IMR-90 (cell line): ENCODE results near the gene FNDC11. TPM values are rescaled to one million over a fixed set of nuclear protein-coding genes. Genes with fewer than 3 reads are reported as not detected.

Experiments
- ATAC-seq: fragments of 200-7000 bp; cut with Tn5 transposase; 2 replicates; pipeline ENCODE4 v1.9.1; 2020; ENCODE audit warnings: low read depth, mild to moderate bottlenecking, moderate library complexity
- BruUV-seq: library from RNA; stranded (reverse); fragments of 400-500 nt; replicated peaks from 2 replicates; lab custom pipeline; 2021; lab: Mats Ljungman, UMichigan
- CTCF ChIA-PET: fragments of 300-600 bp; formaldehyde crosslinking; extraction: SDS; loops from one replicate; lab custom pipeline; 2021; ENCODE audit warnings: antibody characterized with exemption; lab: Yijun Ruan, JAX
- POLR2A ChIA-PET: fragments of 300-600 bp; sonication (Branson Sonifier 250); formaldehyde crosslinking; loops from one replicate; lab custom pipeline; 2022; ENCODE audit warnings: antibody characterized with exemption; ENCODE audit not compliant: unreplicated experiment; lab: Charles Lee
- DNase-seq: peaks from one replicate; pipeline ENCODE4 v3.0.0; 2013
- H2AFZ ChIP-seq: replicated peaks from 2 replicates; pipeline ENCODE3; 2013; ENCODE audit warnings: low read length, mild to moderate bottlenecking; ENCODE audit not compliant: poor library complexity
- H2AK5ac ChIP-seq: 2 replicates; pipeline ENCODE4 v1.6.1; 2013; ENCODE audit warnings: low read depth, low read length, inconsistent platforms
- H2AK9ac ChIP-seq: replicated peaks from 2 replicates; pipeline ENCODE3; 2013; ENCODE audit warnings: mild to moderate bottlenecking, low read depth, low read length, moderate library complexity; ENCODE audit not compliant: poor library complexity
- H2BK120ac ChIP-seq: 2 replicates; pipeline ENCODE4 v1.6.1; 2013; ENCODE audit warnings: low read depth, low read length, inconsistent platforms
- H2BK15ac ChIP-seq: 3 replicates; pipeline ENCODE4 v1.6.1; 2013; ENCODE audit warnings: low read depth, low read length, inconsistent platforms
- H2BK20ac ChIP-seq: 2 replicates; pipeline ENCODE4 v1.6.1; 2013; ENCODE audit warnings: low read depth, mild to moderate bottlenecking, inconsistent platforms, low read length, moderate library complexity
- H2BK5ac ChIP-seq: 2 replicates; pipeline ENCODE4 v1.6.1; 2013; ENCODE audit warnings: mild to moderate bottlenecking, low read depth, low read length, inconsistent platforms; ENCODE audit not compliant: poor library complexity, severe bottlenecking
- H3K14ac ChIP-seq: replicated peaks from 2 replicates; pipeline ENCODE4 v1.6.1; 2013; ENCODE audit warnings: low read depth, low read length, inconsistent platforms
- H3K18ac ChIP-seq: 2 replicates; pipeline ENCODE4 v1.6.1; 2013; ENCODE audit warnings: low read depth, low read length, control low read depth
- H3K23ac ChIP-seq: 2 replicates; pipeline ENCODE4 v1.6.1; 2013; ENCODE audit warnings: low read depth, low read length, inconsistent platforms
- H3K27ac ChIP-seq: 2 replicates; pipeline ENCODE4 v1.5.1; 2013; ENCODE audit warnings: mild to moderate bottlenecking, control low read depth, low read length; ENCODE audit not compliant: insufficient read depth
- H3K27me3 ChIP-seq: 2 replicates; pipeline ENCODE4 v1.6.1; 2013; ENCODE audit warnings: low read length; ENCODE audit not compliant: control insufficient read depth, insufficient read depth
- H3K36me3 ChIP-seq: 2 replicates; pipeline ENCODE4 v1.6.1; 2013; ENCODE audit warnings: low read length, mixed read lengths; ENCODE audit not compliant: control insufficient read depth, insufficient read depth
- H3K4ac ChIP-seq: 2 replicates; pipeline ENCODE4 v1.6.1; 2013; ENCODE audit warnings: low read depth, low read length, inconsistent platforms
- H3K4me1 ChIP-seq: 2 replicates; pipeline ENCODE4 v1.6.1; 2013; ENCODE audit warnings: low read length, mixed read lengths; ENCODE audit not compliant: control insufficient read depth, insufficient read depth
- H3K4me2 ChIP-seq: 2 replicates; pipeline ENCODE4 v1.6.1; 2013; ENCODE audit warnings: low read depth, mild to moderate bottlenecking, control low read depth, low read length, moderate library complexity
- H3K4me3 ChIP-seq: 2 replicates; pipeline ENCODE4 v1.5.1; 2013; ENCODE audit warnings: low read depth, mild to moderate bottlenecking, control low read depth, low read length, moderate library complexity; ENCODE audit not compliant: insufficient read depth
- H3K56ac ChIP-seq: 2 replicates; pipeline ENCODE4 v1.6.1; 2013; ENCODE audit warnings: low read length, inconsistent platforms; ENCODE audit not compliant: insufficient read depth; ENCODE audit errors: extremely low read depth
- H3K79me1 ChIP-seq, 2 experiments: 2 replicates each; pipeline ENCODE4 v1.6.1; 2013; ENCODE audit warnings: low read length in 2 of 2, inconsistent platforms in 1 of 2, low read depth in 1 of 2
- H3K9ac ChIP-seq: 2 replicates; pipeline ENCODE4 v1.6.1; 2013; ENCODE audit warnings: low read depth, low read length, control low read depth
- H3K9me1 ChIP-seq: 2 replicates; pipeline ENCODE4 v1.6.1; 2013; ENCODE audit warnings: low read length, inconsistent platforms; ENCODE audit not compliant: insufficient read depth
- H3K9me3 ChIP-seq: 2 replicates; pipeline ENCODE4 v1.6.1; 2013; ENCODE audit warnings: low read length; ENCODE audit not compliant: control insufficient read depth, insufficient read depth
- H4K20me1 ChIP-seq: 2 replicates; pipeline ENCODE4 v1.6.1; 2013; ENCODE audit warnings: low read length, inconsistent platforms; ENCODE audit not compliant: insufficient read depth
- H4K5ac ChIP-seq: 2 replicates; pipeline ENCODE4 v1.6.1; 2013; ENCODE audit warnings: mild to moderate bottlenecking, low read depth, low read length, control low read depth
- H4K8ac ChIP-seq, 2 experiments: 2 replicates each; pipeline ENCODE4 v1.6.1; 2013; ENCODE audit warnings: low read depth in 2 of 2, low read length in 2 of 2, control low read depth in 1 of 2, inconsistent platforms in 1 of 2
- H4K91ac ChIP-seq: 2 replicates; pipeline ENCODE4 v1.6.1; 2013; ENCODE audit warnings: low read depth, low read length, inconsistent platforms; ENCODE audit not compliant: insufficient read depth
- BHLHE40 ChIP-seq: fragments of 150-350 bp; IDR thresholded peaks from 2 replicates; pipeline ENCODE4 v1.6.1; 2016; ENCODE audit warnings: mild to moderate bottlenecking, low read depth, low read length
- ELK1 ChIP-seq: fragments of 150-350 bp; IDR thresholded peaks from 2 replicates; pipeline ENCODE4 v1.6.1; 2016; ENCODE audit warnings: low read depth, mild to moderate bottlenecking, low read length, moderate library complexity, borderline replicate concordance
- FOS ChIP-seq: fragments of 150-350 bp; IDR thresholded peaks from 2 replicates; pipeline ENCODE4 v1.6.1; 2016; ENCODE audit warnings: low read depth, low read length
- MXI1 ChIP-seq: IDR thresholded peaks from 2 replicates; pipeline ENCODE4 v1.6.1; 2012; ENCODE audit warnings: low read depth, mild to moderate bottlenecking, low read length, moderate library complexity, borderline replicate concordance
- POLR2A ChIP-seq: IDR thresholded peaks from 2 replicates; pipeline ENCODE4 v1.6.1; 2012; ENCODE audit warnings: mild to moderate bottlenecking, low read depth, low read length
- RAD21 ChIP-seq: IDR thresholded peaks from 2 replicates; pipeline ENCODE4 v1.6.1; 2012; ENCODE audit warnings: low read length, improper control_type of control experiment
- RCOR1 ChIP-seq: IDR thresholded peaks from 2 replicates; pipeline ENCODE4 v1.6.1; 2012; ENCODE audit warnings: mild to moderate bottlenecking, low read length, improper control_type of control experiment; ENCODE audit not compliant: insufficient replicate concordance
- RFX5 ChIP-seq: IDR thresholded peaks from 2 replicates; pipeline ENCODE4 v1.8.0; 2012; ENCODE audit warnings: low read depth, mild to moderate bottlenecking, low read length, moderate library complexity
- SMC3 ChIP-seq: fragments of 150-350 bp; IDR thresholded peaks from 2 replicates; pipeline ENCODE4 v1.6.1; 2016; ENCODE audit warnings: low read depth, mild to moderate bottlenecking, antibody characterized with exemption, low read length, moderate library complexity
- WGBS, 2 experiments: methylation state at CpG; one replicate each; pipeline versions ENCODE4 v1.1.5 to v1.1.7; 2013; ENCODE audit warnings: missing lambda C conversion rate in 2 of 2; ENCODE audit not compliant: insufficient read length in 1 of 2; ENCODE audit errors: extremely low coverage in 2 of 2; 5-methylcytosine and 5-hydroxymethylcytosine counted together
- dilution Hi-C: fragments of 300-500 bp; cut with HindIII; formaldehyde crosslinking; loops from one replicate; pipeline ENCODE4 v1.14.3; 2018; ENCODE audit warnings: low sequenced_read_pairs; ENCODE audit not compliant: unreplicated experiment
- in situ Hi-C: fragments of 300-500 bp; cut with MboI; formaldehyde crosslinking; loops from 3 replicates; pipeline ENCODE4 v1.14.3; 2019; ENCODE audit warnings: low sequenced_read_pairs, inconsistent platforms, mixed read lengths
- intact Hi-C: fragments of 100-400 bp; cut with micrococcal nuclease; formaldehyde crosslinking; loops from 2 replicates; pipeline ENCODE4 v1.10.0; 2022
- polyA plus RNA-seq, 3 experiments: library from polyadenylated mRNA; depleted of rRNA; stranded (reverse); fragments of >200 nt; gene quantifications; 2 replicates each; pipeline ENCODE4 v1.2.3, GENCODE V29; 2012; ENCODE audit warnings: low replicate concordance in 1 of 3
- total RNA-seq: library from RNA; depleted of rRNA; stranded (reverse); fragments of >200 nt; gene quantifications from 2 replicates; pipeline ENCODE4 v1.2.3, GENCODE V29; 2012

The FNDC11 gene
- total and polyA plus RNA-seq, 2 of the 4 experiments (the other 2 are of a cell fraction), result 0.36 to 1.0 TPM

DNA sequence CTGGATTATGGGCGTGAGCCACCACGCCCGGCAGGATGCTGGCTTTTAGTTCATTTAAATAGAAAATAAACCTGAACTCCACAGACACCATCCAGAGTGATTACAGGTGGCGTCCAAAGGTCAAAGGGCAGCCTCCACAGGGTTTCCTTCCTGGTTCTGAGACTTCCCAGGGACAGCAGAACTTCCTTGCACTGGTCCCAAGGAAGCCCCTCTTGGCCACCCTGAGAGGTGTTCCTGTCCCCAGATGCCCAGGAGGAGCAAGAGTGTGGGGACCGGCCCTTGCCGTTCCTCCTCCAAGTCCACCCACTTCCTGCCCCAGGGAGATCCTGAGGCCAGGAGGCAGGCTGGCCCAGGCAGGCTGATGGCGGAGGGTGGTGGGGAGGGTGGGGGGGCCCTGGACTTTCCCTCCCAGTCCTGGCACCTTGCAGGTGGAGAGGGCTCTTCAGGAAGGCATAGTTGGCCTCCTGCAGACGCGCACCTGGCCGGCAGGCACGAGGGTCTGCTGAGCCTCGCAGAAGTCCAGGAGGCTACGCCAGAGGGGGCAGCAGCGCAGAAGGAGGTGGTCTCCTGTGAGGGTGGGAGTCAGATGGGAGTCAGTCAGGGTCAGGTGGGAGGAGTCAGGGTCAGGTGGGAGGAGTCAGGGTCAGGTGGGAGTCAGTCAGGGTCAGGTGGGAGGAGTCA is 5.0 kb downstream of the FNDC11 start:
- Histone ChIP-seq H2BK15ac (no peak overlapping the region), H2BK5ac (no peak overlapping the region), H4K91ac (no peak overlapping the region), H3K4ac (no peak overlapping the region), H3K18ac (no peak overlapping the region), H3K4me3 (no peak overlapping the region), H3K56ac (no peak overlapping the region), H3K4me2 (no peak overlapping the region), H3K4me1 (peaks cover 5% of the 10 kb centered on the region; the same call in 1 of the 2 replicates), H3K9me1 (no peaks in the 10 kb centered on the region), H3K79me1 (no peaks in the 10 kb centered on the region), H3K27me3 (no peaks in the 10 kb centered on the region), H2AK5ac (no peak overlapping the region), H3K14ac (no peak overlapping the region), H3K9me3 (no peaks in the 10 kb centered on the region), H2BK20ac (no peak overlapping the region), H2BK120ac (no peak overlapping the region), H4K20me1 (no peaks in the 10 kb centered on the region; the same call in 1 of the 2 replicates), H3K9ac (no peak overlapping the region), H3K36me3 (peaks cover 39% of the 10 kb centered on the region), H4K5ac (no peak overlapping the region), H3K27ac (no peak overlapping the region), H2AK9ac (no peak overlapping the region), H3K23ac (no peak overlapping the region), H2AFZ (no peak overlapping the region), H4K8ac (no peak overlapping the region)
- no TSS peak for BruUV-seq
- 98% methylated on average over 6 of the region's 14 CpGs; no CpG with 5 or more reads in 1 of the 2 experiments for WGBS, 2 experiments
- ATAC-seq, result no peak
- intact Hi-C loops (no loop called here), in situ Hi-C loops (no loop called here), dilution Hi-C loops (no loop called here)
- no peak for DNase-seq
- ChIA-PET POLR2A (interaction anchor here (0.6 kb wide), 2 partner anchors 15 to 70 kb away, joined by 4 to 6 read pairs; partner anchors contain the start of gene HELZ2), CTCF (no interaction called here)
- TF ChIP-seq BHLHE40 (no peak), SMC3 (no peak), RFX5 (no peak), RCOR1 (no peak), POLR2A (no peak), FOS (no peak), MXI1 (no peak), RAD21 (no peak), ELK1 (no peak)
